Measurements from ENCODE around the gene GRID2. TPM values are rescaled to one million over a fixed set of nuclear protein-coding genes. Genes with fewer than 3 reads are reported as not detected.

Gene GRID2
- total RNA-seq, 1 donor from 2014 or later, result 2.1 TPM

DNA sequence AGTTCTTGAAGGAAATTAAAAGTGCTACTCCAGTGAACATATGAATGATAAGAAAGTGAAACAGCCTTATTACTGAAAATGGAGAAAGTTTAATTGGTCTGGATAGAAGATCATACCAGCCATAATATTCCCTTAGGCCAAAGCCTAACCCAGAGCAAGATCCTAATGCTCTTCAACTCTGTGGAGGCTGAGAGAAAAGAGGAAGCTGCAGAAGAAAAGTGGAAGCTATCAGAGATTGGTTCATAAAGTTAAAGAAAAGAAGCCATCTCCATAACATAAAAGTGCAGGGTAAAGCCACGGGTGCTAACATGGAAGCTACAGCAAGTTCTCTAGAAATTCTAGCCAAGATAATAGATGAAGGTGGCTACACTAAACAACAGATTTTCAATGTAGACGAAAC, 1439.3 kb downstream of the GRID2 start:
- Mint-ChIP-seq H3K4me3 (ENCODE audit: unreplicated experiment) (no peak overlapping the region), H3K4me1 (ENCODE audit: low read depth, unreplicated experiment) (peaks cover 3% of the 10 kb centered on the region), H3K27me3 (ENCODE audit: unreplicated experiment) (no peaks in the 10 kb centered on the region), H3K9me3 (ENCODE audit: unreplicated experiment) (no peaks in the 10 kb centered on the region), H3K36me3 (ENCODE audit: unreplicated experiment) (no peaks in the 10 kb centered on the region), H3K27ac (ENCODE audit: unreplicated experiment) (no peak overlapping the region)
- DNase-seq, result no peak
- TF ChIP-seq, protein P1, sequence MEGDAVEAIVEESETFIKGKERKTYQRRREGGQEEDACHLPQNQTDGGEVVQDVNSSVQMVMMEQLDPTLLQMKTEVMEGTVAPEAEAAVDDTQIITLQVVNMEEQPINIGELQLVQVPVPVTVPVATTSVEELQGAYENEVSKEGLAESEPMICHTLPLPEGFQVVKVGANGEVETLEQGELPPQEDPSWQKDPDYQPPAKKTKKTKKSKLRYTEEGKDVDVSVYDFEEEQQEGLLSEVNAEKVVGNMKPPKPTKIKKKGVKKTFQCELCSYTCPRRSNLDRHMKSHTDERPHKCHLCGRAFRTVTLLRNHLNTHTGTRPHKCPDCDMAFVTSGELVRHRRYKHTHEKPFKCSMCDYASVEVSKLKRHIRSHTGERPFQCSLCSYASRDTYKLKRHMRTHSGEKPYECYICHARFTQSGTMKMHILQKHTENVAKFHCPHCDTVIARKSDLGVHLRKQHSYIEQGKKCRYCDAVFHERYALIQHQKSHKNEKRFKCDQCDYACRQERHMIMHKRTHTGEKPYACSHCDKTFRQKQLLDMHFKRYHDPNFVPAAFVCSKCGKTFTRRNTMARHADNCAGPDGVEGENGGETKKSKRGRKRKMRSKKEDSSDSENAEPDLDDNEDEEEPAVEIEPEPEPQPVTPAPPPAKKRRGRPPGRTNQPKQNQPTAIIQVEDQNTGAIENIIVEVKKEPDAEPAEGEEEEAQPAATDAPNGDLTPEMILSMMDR (IDR thresholded peaks at IDR 0.05; ENCODE audit: partially characterized antibody, unreplicated experiment), result no peak

DNA sequence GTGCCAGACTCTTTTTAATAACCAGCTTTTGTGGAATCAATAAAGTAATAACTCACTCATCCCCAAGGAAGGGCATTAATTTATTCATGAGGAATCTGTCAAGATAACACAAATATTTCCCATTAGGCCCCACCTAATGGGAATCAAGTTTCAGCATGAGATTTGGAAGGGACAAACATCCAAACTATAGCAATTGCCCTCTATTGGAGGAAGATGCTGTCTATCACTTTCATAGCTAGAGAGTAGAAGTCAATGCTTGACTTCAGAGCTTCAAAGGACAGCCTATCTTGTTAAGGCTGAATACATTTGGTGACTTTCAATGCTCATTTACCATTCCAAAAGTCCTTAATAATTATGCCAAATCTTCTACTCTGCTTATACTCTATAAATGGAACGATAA, 1439.9 kb downstream of the GRID2 start:
- TF ChIP-seq, protein P1 (IDR thresholded peaks at IDR 0.05; ENCODE audit: partially characterized antibody, unreplicated experiment), result no peak
- H3K36me3 Mint-ChIP-seq (ENCODE audit: unreplicated experiment), result no peaks in the 10 kb centered on the region
- H3K4me3 Mint-ChIP-seq (ENCODE audit: unreplicated experiment), result no peak overlapping the region

DNA sequence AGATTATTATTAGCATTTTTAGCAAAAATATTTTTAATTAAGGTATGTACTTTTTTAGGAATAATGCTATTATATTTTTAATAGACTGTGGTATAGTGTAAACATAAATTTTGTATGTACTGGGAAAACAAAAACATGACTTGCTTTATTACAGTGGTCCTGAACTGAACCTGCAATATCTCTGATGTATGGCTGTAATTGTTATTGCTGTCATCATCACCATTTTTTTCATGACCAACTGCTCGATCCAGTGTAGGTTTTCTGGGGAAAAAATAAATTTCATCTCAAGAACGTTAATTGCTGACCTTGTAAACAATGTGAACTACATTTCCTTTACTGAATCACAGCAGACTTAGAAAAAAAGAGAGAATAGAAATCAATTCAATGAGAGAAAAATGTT, 1441.2 kb downstream of the GRID2 start:
- Mint-ChIP-seq H3K27ac (ENCODE audit: unreplicated experiment) (no peak overlapping the region), H3K4me1 (ENCODE audit: low read depth, unreplicated experiment) (peaks cover 3% of the 10 kb centered on the region), H3K36me3 (ENCODE audit: unreplicated experiment) (no peaks in the 10 kb centered on the region), H3K9me3 (ENCODE audit: unreplicated experiment) (no peaks in the 10 kb centered on the region), H3K27me3 (ENCODE audit: unreplicated experiment) (no peaks in the 10 kb centered on the region), H3K4me3 (ENCODE audit: unreplicated experiment) (no peak overlapping the region)
- no peak for DNase-seq
- TF ChIP-seq, protein P1 (IDR thresholded peaks at IDR 0.05; ENCODE audit: partially characterized antibody, unreplicated experiment), result no peak

More for the DNA sequence above, 1439.9 kb downstream of the GRID2 start:
- DNase-seq, result no peak
- H3K4me1 Mint-ChIP-seq (ENCODE audit: low read depth, unreplicated experiment), result peaks cover 3% of the 10 kb centered on the region
- H3K27me3 Mint-ChIP-seq (ENCODE audit: unreplicated experiment), result no peaks in the 10 kb centered on the region
- H3K9me3 Mint-ChIP-seq (ENCODE audit: unreplicated experiment), result no peaks in the 10 kb centered on the region
- no peak overlapping the region for H3K27ac Mint-ChIP-seq (ENCODE audit: unreplicated experiment)

- Mint-ChIP-seq H3K27me3 (ENCODE audit: unreplicated experiment) (no peaks in the 10 kb centered on the region), H3K4me1 (ENCODE audit: low read depth, unreplicated experiment) (peaks cover 3% of the 10 kb centered on the region), H3K9me3 (ENCODE audit: unreplicated experiment) (peaks cover 2% of the 10 kb centered on the region), H3K36me3 (ENCODE audit: unreplicated experiment) (no peaks in the 10 kb centered on the region), H3K27ac (ENCODE audit: unreplicated experiment) (no peak overlapping the region), H3K4me3 (ENCODE audit: unreplicated experiment) (no peak overlapping the region)
- no peak for DNase-seq
- TF ChIP-seq, protein P1 (IDR thresholded peaks at IDR 0.05; ENCODE audit: partially characterized antibody, unreplicated experiment), result no peak
Measured at GRCh38 chr4:93746031-93746430, 1442.3 kb downstream of the GRID2 start.

DNA sequence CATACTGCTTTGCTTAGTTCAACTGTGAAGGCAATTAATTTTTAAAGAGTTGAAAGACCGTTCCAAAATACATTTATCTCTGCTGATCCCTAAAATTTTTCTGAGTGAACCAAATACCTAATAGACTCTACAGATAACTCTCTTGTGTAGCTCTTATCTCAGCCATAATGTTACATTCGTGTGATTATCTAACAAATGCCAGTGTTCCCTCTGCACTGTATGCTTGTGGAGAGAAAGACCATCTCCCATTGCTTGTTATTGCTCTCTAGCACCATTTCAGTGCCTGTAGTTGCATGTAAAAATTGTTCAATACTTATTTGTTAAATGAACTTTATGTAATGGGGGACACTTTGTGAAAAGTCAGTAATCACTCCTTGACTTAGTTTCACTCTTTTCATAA, 1443.5 kb downstream of the GRID2 start:
- Mint-ChIP-seq H3K27ac (ENCODE audit: unreplicated experiment) (no peak overlapping the region), H3K9me3 (ENCODE audit: unreplicated experiment) (peaks cover 2% of the 10 kb centered on the region)

More for the DNA sequence above, 1443.5 kb downstream of the GRID2 start:
- Mint-ChIP-seq H3K4me3 (ENCODE audit: unreplicated experiment) (no peak overlapping the region), H3K36me3 (ENCODE audit: unreplicated experiment) (no peaks in the 10 kb centered on the region), H3K27me3 (ENCODE audit: unreplicated experiment) (no peaks in the 10 kb centered on the region), H3K4me1 (ENCODE audit: low read depth, unreplicated experiment) (peaks cover 7% of the 10 kb centered on the region)
- DNase-seq, result no peak
- TF ChIP-seq, protein P1 (IDR thresholded peaks at IDR 0.05; ENCODE audit: partially characterized antibody, unreplicated experiment), result no peak
